Hematopoietic multipotent progenitor cell treated with erythropoietin and hydrocortisone succinate and interleukin-3 and kit ligand, for 17 days (in vitro differentiated cells): Measurements from ENCODE around the gene CAMTA1.

Experiments used
- DNase-seq: peaks from one replicate; pipeline ENCODE4 v3.0.0-alpha.2; 2015; ENCODE audit warnings: low spot score

CAMTA1 gene

GRCh38 chr1:7477593-7477992 lies 692.3 kb downstream of the CAMTA1 start:
- no peak for DNase-seq

- no peak for DNase-seq
Observed at GRCh38 chr1:7478142-7478790, 693.0 kb downstream of the CAMTA1 start.

GRCh38 chr1:7478809-7479499 lies 693.7 kb downstream of the CAMTA1 start:
- no peak for DNase-seq

DNA sequence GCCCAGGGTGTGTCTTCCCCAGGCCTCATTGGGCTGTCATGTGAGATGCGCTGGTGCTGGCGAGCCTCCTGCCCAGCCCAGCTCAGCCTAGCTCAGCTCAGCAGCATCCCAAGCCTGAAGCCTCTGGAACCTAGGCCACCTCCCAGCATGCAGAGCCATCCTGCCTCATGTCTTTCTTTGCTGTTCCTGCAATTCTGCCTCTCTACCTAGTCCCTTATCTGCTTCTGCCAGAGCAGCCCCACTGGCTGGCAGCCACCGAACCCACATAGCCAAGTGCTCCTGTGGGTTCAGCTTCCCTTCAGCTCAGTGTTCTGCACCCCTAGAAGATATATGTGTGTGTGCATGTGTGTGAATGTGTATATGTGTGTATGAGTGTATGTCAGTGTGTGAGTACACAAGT lies 694.3 kb downstream of the CAMTA1 start:
- DNase-seq: no peak

GRCh38 chr1:7481194-7481593 lies 695.9 kb downstream of the CAMTA1 start:
- no peak for DNase-seq

GRCh38 chr1:7482077-7482476 lies 696.8 kb downstream of the CAMTA1 start:
- no peak for DNase-seq

GRCh38 chr1:7482772-7483495 lies 697.7 kb downstream of the CAMTA1 start:
- no peak for DNase-seq

GRCh38 chr1:7483634-7484383 lies 698.6 kb downstream of the CAMTA1 start:
- DNase-seq: no peak

GRCh38 chr1:7485086-7485780 lies 700.0 kb downstream of the CAMTA1 start:
- DNase-seq: no peak

- DNase-seq: no peak
Observed at GRCh38 chr1:7485826-7486225, 700.6 kb downstream of the CAMTA1 start.

DNA sequence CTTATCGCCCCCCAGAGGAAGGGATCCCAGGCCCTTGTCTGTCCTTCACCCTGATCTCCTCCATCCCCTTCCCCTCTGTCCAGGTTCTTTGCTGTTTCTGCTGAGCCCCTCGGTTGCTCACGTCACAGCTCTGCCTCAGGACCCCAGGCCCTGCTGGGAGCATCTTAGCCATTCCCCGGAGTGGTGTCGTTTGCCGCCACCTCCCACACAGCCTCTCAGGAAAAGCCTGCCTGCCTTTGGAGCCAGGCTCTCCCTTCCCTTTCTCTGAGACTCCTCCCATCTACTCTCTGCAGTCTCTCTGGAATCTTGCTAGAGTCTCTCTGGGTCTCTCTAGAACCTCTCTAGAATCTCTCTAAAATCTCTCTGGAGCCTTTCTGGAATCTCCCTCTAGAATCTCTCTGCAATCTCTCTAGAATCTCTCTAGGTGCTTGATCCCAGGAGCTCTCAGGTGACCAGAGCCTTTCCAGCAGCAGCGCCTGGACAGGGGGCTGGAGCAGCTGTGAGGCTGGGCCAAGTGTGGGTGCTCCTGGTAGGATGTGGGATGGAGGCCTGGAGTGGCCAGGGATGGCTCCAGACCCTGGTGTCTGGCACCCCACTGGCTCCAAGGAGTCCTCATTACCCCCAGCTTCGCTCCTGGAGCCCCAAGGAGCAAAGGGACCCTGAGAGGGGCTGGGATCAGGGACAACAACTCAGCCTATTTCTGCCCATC lies 702.7 kb downstream of the CAMTA1 start:
- no peak for DNase-seq

DNA sequence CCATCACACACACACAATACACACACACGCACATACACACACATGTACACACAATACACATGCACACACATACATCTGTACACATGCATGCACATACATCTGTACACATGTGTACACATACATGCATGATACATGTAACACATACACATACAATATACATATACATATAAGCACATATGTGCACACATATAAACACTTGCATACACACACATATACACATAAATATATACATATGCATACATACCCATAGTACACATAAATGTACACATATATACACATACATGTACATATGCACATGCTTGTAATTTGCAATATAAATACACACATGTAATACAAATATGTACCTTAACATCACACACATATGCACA lies 703.2 kb downstream of the CAMTA1 start:
- no peak for DNase-seq

- no peak for DNase-seq
Observed at GRCh38 chr1:7489586-7489985, 704.3 kb downstream of the CAMTA1 start.

GRCh38 chr1:7490576-7490975 lies 705.3 kb downstream of the CAMTA1 start:
- DNase-seq: no peak

DNA sequence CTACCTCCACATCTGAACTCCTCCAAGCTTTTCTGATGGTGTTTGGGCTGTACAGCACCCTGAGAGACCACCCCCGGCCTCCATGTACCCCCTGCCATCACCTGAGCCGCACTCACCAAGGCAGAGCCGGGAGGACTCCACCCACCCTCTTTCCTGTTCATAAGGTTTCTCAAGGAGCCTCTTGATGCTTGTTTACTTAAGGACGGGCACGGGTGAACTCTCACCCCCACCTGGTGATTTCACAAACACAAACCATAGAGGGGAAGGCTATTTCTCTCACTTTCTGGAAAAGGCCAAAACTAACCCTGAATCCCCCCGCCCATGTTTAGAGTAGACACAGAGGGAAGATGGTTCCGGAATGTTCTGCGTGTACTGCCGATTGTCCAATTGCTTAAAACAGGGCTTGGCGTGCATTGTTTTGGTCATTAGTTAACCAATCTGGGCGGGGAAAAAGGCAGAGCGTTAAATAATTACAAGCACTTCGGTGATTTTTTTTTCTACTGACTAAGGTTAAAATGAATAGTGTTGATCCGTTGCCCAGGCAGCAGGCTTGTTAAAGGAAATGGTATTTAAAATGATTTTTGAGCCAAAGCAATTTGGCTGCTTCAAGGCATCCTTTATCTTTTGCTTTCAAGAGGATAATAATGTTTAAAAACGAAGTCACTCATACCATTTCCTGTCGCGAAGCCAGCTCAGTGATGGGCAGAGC lies 706.0 kb downstream of the CAMTA1 start:
- no peak for DNase-seq

- no peak for DNase-seq
Observed at GRCh38 chr1:7491818-7492173, 706.5 kb downstream of the CAMTA1 start.

DNA sequence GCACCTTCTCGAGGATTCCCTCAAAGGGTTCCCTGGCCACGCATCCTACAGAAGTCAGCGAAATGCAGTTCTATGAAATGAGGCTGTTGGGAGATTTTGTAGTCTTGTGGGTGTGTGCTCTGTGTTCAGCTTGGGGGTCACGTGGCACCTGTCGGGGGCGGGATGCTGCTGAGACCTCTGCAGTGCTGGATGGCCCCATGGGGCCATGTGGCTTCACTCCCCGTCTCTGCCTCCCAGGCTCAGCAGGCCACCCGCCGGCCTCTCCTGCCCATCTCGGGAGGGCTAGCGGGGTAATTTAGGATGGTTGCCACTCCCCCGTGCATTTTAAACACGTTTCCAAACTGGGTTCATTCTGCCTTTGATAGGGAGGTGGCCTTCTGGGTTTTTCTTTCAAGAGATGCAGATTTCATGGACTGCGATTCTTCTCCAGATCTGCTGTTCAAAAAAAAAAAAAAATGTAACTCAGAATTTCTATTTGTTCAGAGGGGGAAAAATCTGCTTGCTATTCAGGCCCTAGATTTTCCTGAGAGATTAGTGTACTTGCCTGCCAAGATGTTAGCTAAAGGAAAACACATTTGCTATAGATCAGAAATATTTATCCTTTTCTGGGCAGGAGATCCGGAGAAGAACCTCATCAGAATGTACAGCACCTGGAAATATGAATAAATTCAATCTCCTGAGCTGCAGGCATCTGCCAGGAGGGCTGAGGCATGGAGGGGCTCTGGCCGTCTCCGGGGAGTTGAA lies 708.6 kb downstream of the CAMTA1 start:
- DNase-seq: no peak

GRCh38 chr1:7495962-7496361 lies 710.7 kb downstream of the CAMTA1 start:
- DNase-seq: no peak

DNA sequence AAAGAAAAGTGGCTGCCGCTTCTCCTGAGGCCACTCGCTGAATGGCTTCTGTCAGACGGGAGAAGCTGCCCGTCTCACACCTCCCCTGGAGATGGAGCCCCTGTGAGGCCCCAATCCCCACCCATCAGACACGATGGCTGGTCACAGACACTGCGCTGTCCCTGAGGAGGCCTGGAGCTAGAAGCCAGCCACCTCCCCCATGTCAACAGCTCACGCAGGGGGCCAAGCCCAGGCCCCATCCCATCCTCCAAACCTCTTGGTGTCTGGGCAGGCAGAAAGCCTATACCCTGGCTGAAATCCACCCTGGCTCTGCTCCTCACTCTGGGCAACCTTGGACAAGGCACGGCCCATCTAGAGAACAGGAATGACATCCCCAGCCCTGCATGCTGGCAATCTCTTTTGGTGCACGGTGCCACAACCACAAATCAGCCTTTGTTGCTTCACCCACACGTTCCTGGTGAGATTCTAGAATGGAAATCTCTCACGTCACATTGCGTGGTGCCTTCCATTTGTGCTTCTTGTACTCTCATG lies 711.9 kb downstream of the CAMTA1 start:
- no peak for DNase-seq
